Ovary (tissue), 3 donors: ENCODE results near the gene CAMTA1.

Experiments
- CTCF ChIP-seq, 3 donors: fragments of 450-650 bp in 2 of 3; fragments of 200-600 bp in 1 of 3; IDR thresholded peaks; one replicate each; pipeline versions ENCODE4 v1.5.1 to v1.8.0; 2016 to 2022; ENCODE audit warnings: antibody characterized with exemption in 3 of 3, mild to moderate bottlenecking in 1 of 3
- POLR2A ChIP-seq: fragments of 450-650 bp; IDR thresholded peaks from one replicate; pipeline ENCODE4 v1.6.1; 2017; ENCODE audit warnings: antibody characterized with exemption, mild to moderate bottlenecking, moderate library complexity
- donor health status: DM: no; HTN: no; CAD: no.

DNA sequence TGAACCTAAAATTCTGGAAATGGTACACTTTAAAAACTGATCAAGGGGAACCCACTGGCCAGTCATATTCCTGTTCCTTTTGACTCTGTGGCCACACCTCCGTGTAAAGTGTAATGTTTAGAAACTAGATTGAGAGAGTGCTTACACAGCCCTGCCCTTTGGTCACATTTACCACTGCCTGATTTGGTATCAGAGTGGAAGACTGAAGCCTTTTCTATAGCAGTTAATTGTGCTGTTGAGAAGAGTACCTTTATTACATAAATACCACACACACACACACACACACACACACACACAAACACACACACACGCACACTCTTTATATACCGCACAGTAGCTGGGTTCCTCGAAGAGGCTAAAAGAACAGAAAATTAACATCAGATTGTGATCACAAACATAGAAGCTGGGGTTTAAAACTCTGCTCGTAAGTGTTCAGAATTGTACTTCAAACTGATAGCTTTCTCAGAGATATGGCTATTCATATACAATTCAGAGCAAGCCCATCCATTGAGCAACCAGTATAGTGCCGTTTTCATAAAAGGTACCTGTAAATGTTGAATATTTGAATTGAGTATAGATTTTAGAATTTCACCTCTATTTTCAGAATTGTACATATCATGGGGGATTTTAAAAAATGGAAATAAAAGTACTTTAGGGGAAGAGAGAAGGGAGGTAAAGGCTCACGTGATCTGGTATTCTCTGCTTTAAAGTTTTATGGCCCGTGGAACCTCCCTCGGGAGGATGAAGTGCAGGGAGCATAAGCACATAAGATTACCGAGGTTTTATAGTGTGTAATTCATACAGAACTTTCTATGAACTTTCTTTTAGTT, 37.5 kb downstream of the CAMTA1 start:
- TF ChIP-seq CTCF (IDR thresholded peaks at IDR 0.05) = no peak
- no peak for TF ChIP-seq POLR2A
